CD4-positive, alpha-beta T cell treated with Interleukin-10 for 1 hour (primary cell): ENCODE data around the gene HIGD1C.
"Not testable (repeated sequence)": the region's sequence is repeated elsewhere in the genome, so short reads cannot be mapped to it uniquely, and the experiment has no call there.

Experiments used
- DNase-seq: peaks from one replicate; pipeline ENCODE4 v3.0.0-alpha.2; 2020

The HIGD1C gene

GRCh38 chr12:50952510-50952909 lies at the start of gene HIGD1C:
Gene HIGD1C (plus strand): TSS chr12:50952544. CDS start chr12:50953999, 1,455 bp downstream.
- no peak for DNase-seq

- not testable (repeated sequence) for DNase-seq
Observed at GRCh38 chr12:50908479-50908878, 43.9 kb upstream of the HIGD1C start.

- not testable (repeated sequence) for DNase-seq
Observed at GRCh38 chr12:50912361-50912760, 40.0 kb upstream of the HIGD1C start.

- DNase-seq, result no peak
Observed at GRCh38 chr12:50913224-50913623, 39.1 kb upstream of the HIGD1C start.

GRCh38 chr12:50914872-50915484 lies 37.4 kb upstream of the HIGD1C start:
- no peak for DNase-seq

- no peak for DNase-seq
Observed at GRCh38 chr12:50916292-50916691, 36.1 kb upstream of the HIGD1C start.

- no peak for DNase-seq
Observed at GRCh38 chr12:50918584-50919316, 33.6 kb upstream of the HIGD1C start.

- DNase-seq, result no peak
Observed at GRCh38 chr12:50922820-50923219, 29.5 kb upstream of the HIGD1C start.

GRCh38 chr12:50923361-50924130 lies 28.8 kb upstream of the HIGD1C start:
- no peak for DNase-seq

- DNase-seq, result peak; percentile 0
Observed at GRCh38 chr12:50924131-50924438, 28.3 kb upstream of the HIGD1C start.

GRCh38 chr12:50924439-50925341 lies 27.7 kb upstream of the HIGD1C start:
- peak; percentile 55 for DNase-seq

GRCh38 chr12:50925342-50925651 lies 27.0 kb upstream of the HIGD1C start:
- no peak for DNase-seq

- no peak for DNase-seq
Observed at GRCh38 chr12:50925920-50926319, 26.4 kb upstream of the HIGD1C start.

GRCh38 chr12:50926415-50926814 lies 25.9 kb upstream of the HIGD1C start:
- no peak for DNase-seq

- not testable (repeated sequence) for DNase-seq
Observed at GRCh38 chr12:50926932-50927331, 25.4 kb upstream of the HIGD1C start.

GRCh38 chr12:50927356-50927755 lies 25.0 kb upstream of the HIGD1C start:
- DNase-seq, result no peak

GRCh38 chr12:50927766-50928224 lies 24.5 kb upstream of the HIGD1C start:
- no peak for DNase-seq

- DNase-seq, result no peak
Observed at GRCh38 chr12:50928392-50928791, 24.0 kb upstream of the HIGD1C start.

- no peak for DNase-seq
Observed at GRCh38 chr12:50929831-50930230, 22.5 kb upstream of the HIGD1C start.

- DNase-seq, result not testable (repeated sequence)
Observed at GRCh38 chr12:50930477-50930876, 21.9 kb upstream of the HIGD1C start.

GRCh38 chr12:50932787-50933280 lies 19.5 kb upstream of the HIGD1C start:
- no peak for DNase-seq

- DNase-seq, result no peak
Observed at GRCh38 chr12:50933459-50934124, 18.8 kb upstream of the HIGD1C start.
